ENCODE measurements around the gene TREML1.

DNA sequence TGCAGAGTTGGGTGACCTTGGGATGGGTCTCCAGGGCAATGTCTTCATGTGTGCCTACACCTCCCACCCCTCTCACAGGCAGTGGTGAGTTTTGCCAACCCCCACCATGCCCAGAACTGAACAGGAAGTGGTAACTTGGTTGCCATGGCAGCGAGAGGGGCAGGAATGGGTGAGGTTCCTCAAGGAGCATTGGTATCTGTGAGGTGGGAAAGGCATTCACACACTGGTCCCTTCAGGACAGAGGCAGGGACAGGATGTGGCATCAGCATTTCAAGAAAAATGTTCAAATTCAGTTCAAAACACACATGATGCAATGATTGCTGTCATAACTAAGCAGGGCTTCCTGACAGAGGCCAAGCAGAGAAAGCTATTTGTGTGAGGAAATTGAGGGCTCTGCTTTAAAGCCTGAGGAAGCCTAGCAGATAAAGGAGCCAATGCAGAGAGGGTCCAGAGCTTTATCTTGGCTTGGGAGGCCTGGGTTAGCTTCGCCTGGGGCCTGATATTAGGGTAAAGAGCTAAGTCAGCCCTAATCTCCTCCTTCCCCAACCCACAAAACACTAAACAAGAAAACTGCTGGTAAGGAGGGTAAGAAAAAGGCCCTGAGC lies 46.3 kb upstream of the TREML1 start:
- no peak for TF ChIP-seq POLR2A (IDR thresholded peaks at IDR 0.05)
- TF ChIP-seq, protein P1, sequence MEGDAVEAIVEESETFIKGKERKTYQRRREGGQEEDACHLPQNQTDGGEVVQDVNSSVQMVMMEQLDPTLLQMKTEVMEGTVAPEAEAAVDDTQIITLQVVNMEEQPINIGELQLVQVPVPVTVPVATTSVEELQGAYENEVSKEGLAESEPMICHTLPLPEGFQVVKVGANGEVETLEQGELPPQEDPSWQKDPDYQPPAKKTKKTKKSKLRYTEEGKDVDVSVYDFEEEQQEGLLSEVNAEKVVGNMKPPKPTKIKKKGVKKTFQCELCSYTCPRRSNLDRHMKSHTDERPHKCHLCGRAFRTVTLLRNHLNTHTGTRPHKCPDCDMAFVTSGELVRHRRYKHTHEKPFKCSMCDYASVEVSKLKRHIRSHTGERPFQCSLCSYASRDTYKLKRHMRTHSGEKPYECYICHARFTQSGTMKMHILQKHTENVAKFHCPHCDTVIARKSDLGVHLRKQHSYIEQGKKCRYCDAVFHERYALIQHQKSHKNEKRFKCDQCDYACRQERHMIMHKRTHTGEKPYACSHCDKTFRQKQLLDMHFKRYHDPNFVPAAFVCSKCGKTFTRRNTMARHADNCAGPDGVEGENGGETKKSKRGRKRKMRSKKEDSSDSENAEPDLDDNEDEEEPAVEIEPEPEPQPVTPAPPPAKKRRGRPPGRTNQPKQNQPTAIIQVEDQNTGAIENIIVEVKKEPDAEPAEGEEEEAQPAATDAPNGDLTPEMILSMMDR (IDR thresholded peaks at IDR 0.05): no peak
